DOHH2 (cell line): Measurements from ENCODE around the gene SLC52A3.

ENCODE experiments used
- H3F3A ChIP-seq: fragments of 200-600 bp; sonication (generic), shearing (Covaris generic); 2 replicates; pipeline ENCODE4 v1.6.0; 2016; ENCODE audit warnings: antibody characterized with exemption, mild to moderate bottlenecking; ENCODE audit not compliant: control insufficient read depth, insufficient read depth
- H3K27ac ChIP-seq: fragments of 200-600 bp; sonication (generic); 2 replicates; pipeline ENCODE4 v1.5.1; 2014; ENCODE audit warnings: low read depth, mild to moderate bottlenecking, low read length, moderate library complexity
- H3K27me3 ChIP-seq: fragments of 200-600 bp; sonication (generic); 2 replicates; pipeline ENCODE4 v1.6.1; 2014; ENCODE audit warnings: mild to moderate bottlenecking, low read length, mixed read lengths; ENCODE audit not compliant: control insufficient read depth
- H3K36me3 ChIP-seq: fragments of 200-600 bp; sonication (generic); 2 replicates; pipeline ENCODE4 v1.6.1; 2014; ENCODE audit warnings: mild to moderate bottlenecking, low read length, moderate library complexity, mixed read lengths; ENCODE audit not compliant: control insufficient read depth
- H3K4me1 ChIP-seq: fragments of 200-600 bp; sonication (generic); 2 replicates; pipeline ENCODE4 v1.6.1; 2014; ENCODE audit warnings: mild to moderate bottlenecking, low read length, mixed read lengths; ENCODE audit not compliant: control insufficient read depth
- H3K4me2 ChIP-seq: fragments of 200-600 bp; sonication (generic); 2 replicates; pipeline ENCODE4 v1.6.0; 2014; ENCODE audit warnings: mild to moderate bottlenecking, low read length, moderate library complexity
- H3K4me3 ChIP-seq: fragments of 200-600 bp; sonication (generic); 2 replicates; pipeline ENCODE4 v1.5.1; 2014; ENCODE audit warnings: mild to moderate bottlenecking, low read length, mixed read lengths
- H3K79me2 ChIP-seq: fragments of 200-600 bp; sonication (generic); 2 replicates; pipeline ENCODE4 v1.6.1; 2014; ENCODE audit warnings: mild to moderate bottlenecking, low read length, mixed read lengths; ENCODE audit not compliant: control insufficient read depth
- H3K9me2 ChIP-seq: fragments of 200-600 bp; sonication (generic); replicated peaks from 2 replicates; pipeline ENCODE4 v1.6.1; 2014; ENCODE audit warnings: mild to moderate bottlenecking, low read length, mixed read lengths; ENCODE audit not compliant: control insufficient read depth
- H3K9me3 ChIP-seq: fragments of 200-600 bp; sonication (generic); 2 replicates; pipeline ENCODE4 v1.6.1; 2014; ENCODE audit warnings: antibody characterized with exemption, low read length, mixed read lengths; ENCODE audit not compliant: control insufficient read depth, insufficient read depth
- H4K20me1 ChIP-seq: fragments of 200-600 bp; sonication (generic); 2 replicates; pipeline ENCODE4 v1.6.0; 2014; ENCODE audit warnings: low read depth, mild to moderate bottlenecking, antibody characterized with exemption, low read length, moderate library complexity; ENCODE audit not compliant: control insufficient read depth, insufficient read depth
- EZH2phosphoT487 ChIP-seq: fragments of 200-600 bp; sonication (generic); IDR thresholded peaks from 2 replicates; pipeline ENCODE4 v1.6.1; 2017; ENCODE audit warnings: borderline replicate concordance, mild to moderate bottlenecking, antibody characterized with exemption, low read length, moderate library complexity, mixed read lengths
- TF ChIP-seq, protein P1 (sequence below): fragments of 200-600 bp; sonication (generic); IDR thresholded peaks from one replicate; pipeline ENCODE4 v1.5.1; 2014; ENCODE audit warnings: antibody characterized with exemption, mild to moderate bottlenecking, low read depth, low read length; ENCODE audit not compliant: poor library complexity, severe bottlenecking

The SLC52A3 gene

DNA sequence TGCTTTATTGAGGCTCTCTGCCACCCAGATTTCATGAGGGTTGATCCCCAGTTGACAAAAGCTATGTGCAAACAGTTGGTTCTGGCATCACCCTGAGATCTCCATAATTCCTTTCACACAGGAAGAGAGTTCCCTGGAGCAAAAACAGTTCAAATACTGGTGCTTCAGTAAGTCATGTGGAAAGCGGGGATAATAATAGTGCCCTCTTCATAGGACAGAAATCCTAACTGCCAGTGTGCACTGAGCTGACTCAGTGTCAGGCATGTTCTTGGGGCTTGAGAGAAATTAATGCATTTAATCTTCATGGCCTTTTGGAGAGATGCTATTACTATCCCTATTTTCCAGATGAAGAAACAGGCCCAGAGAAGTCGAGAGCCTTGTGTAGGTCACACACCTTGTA, 7.9 kb upstream of the SLC52A3 start:
- TF ChIP-seq, protein P1, sequence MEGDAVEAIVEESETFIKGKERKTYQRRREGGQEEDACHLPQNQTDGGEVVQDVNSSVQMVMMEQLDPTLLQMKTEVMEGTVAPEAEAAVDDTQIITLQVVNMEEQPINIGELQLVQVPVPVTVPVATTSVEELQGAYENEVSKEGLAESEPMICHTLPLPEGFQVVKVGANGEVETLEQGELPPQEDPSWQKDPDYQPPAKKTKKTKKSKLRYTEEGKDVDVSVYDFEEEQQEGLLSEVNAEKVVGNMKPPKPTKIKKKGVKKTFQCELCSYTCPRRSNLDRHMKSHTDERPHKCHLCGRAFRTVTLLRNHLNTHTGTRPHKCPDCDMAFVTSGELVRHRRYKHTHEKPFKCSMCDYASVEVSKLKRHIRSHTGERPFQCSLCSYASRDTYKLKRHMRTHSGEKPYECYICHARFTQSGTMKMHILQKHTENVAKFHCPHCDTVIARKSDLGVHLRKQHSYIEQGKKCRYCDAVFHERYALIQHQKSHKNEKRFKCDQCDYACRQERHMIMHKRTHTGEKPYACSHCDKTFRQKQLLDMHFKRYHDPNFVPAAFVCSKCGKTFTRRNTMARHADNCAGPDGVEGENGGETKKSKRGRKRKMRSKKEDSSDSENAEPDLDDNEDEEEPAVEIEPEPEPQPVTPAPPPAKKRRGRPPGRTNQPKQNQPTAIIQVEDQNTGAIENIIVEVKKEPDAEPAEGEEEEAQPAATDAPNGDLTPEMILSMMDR = no peak
- TF ChIP-seq EZH2phosphoT487 = no peak
- Histone ChIP-seq H3K4me3 (no peak overlapping the region), H3K36me3 (no peaks in the 10 kb centered on the region), H3K9me3 (no peaks in the 10 kb centered on the region), H3K79me2 (no peaks in the 10 kb centered on the region), H4K20me1 (no peaks in the 10 kb centered on the region), H3K9me2 (no peaks in the 10 kb centered on the region), H3F3A (no peaks in the 10 kb centered on the region), H3K27ac (no peak overlapping the region), H3K4me2 (no peak overlapping the region), H3K4me1 (no peaks in the 10 kb centered on the region), H3K27me3 (no peaks in the 10 kb centered on the region)

DNA sequence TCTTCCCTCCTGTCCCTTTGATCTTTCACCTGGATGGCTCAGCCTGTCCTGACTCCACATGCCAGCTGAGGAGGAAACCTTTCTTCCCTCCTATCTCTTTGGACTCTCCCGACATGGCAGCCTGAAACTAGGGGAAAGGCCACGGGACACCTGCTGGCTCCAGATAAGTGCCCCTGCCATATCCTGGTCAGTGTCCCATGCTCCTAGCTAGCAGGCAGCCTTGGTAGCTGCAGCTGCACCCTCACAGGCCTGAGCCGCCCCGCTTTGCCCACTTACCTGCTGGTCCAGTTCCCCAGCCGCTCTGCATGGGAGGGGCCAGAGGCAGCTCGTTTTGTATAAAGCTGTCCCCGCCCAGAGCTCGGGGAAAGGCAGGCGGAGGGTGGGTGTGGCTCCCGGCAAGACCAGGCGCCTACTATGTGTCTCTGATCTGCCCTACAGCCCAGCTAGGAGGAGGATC, 7.4 kb upstream of the SLC52A3 start:
- no peaks in the 10 kb centered on the region for H3K4me1 ChIP-seq
- H3K9me2 ChIP-seq = no peaks in the 10 kb centered on the region
- H3K79me2 ChIP-seq = no peaks in the 10 kb centered on the region
- no peaks in the 10 kb centered on the region for H3F3A ChIP-seq
- no peaks in the 10 kb centered on the region for H3K27me3 ChIP-seq
- H3K27ac ChIP-seq = no peak overlapping the region
- H3K4me3 ChIP-seq = no peak overlapping the region
- H3K4me2 ChIP-seq = no peak overlapping the region
- TF ChIP-seq EZH2phosphoT487 = no peak
- TF ChIP-seq, protein P1 = no peak
- no peaks in the 10 kb centered on the region for H3K9me3 ChIP-seq
- H3K36me3 ChIP-seq = no peaks in the 10 kb centered on the region
- H4K20me1 ChIP-seq = no peaks in the 10 kb centered on the region

DNA sequence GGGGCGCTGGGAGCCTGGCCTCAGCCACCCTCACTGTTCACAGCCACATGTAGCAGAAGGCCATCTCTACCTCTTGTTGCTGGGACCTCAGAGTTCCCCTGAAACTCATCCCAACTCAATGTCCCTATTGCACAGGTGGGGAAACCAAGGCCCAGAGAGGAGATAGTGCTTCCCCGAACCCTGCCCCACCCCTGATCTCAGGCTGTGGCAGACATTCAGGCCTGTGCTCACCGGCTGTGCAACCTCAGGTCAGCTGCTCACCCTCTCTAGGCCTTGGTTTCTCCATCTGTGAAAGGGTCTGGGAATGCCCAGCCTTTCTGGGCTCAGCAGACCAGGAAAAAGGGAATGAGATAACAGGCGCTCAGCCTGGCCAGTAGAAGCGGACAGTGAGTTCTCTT, 6.4 kb upstream of the SLC52A3 start:
- Histone ChIP-seq H3K4me2 (no peak overlapping the region), H4K20me1 (no peaks in the 10 kb centered on the region), H3K9me3 (no peaks in the 10 kb centered on the region), H3K36me3 (no peaks in the 10 kb centered on the region), H3K79me2 (no peaks in the 10 kb centered on the region), H3K27me3 (no peaks in the 10 kb centered on the region), H3K9me2 (no peaks in the 10 kb centered on the region), H3K27ac (no peak overlapping the region), H3K4me3 (no peak overlapping the region), H3F3A (no peaks in the 10 kb centered on the region), H3K4me1 (no peaks in the 10 kb centered on the region)
- TF ChIP-seq, protein P1 = no peak
- no peak for TF ChIP-seq EZH2phosphoT487
